Activated CD4-positive, alpha-beta T cell treated with anti-CD3 and anti-CD28 coated beads, Interleukin-10, Interleukin-2, amounts not matched to agents 100 ng/mL and 50 ng/mL, durations not matched to agents 16 hours and 8 hours (primary cell): Measurements from ENCODE around the gene NHERF1.

Experiments used
- DNase-seq: peaks from one replicate; pipeline ENCODE4 v3.0.0-alpha.2; 2020

The NHERF1 gene

DNA sequence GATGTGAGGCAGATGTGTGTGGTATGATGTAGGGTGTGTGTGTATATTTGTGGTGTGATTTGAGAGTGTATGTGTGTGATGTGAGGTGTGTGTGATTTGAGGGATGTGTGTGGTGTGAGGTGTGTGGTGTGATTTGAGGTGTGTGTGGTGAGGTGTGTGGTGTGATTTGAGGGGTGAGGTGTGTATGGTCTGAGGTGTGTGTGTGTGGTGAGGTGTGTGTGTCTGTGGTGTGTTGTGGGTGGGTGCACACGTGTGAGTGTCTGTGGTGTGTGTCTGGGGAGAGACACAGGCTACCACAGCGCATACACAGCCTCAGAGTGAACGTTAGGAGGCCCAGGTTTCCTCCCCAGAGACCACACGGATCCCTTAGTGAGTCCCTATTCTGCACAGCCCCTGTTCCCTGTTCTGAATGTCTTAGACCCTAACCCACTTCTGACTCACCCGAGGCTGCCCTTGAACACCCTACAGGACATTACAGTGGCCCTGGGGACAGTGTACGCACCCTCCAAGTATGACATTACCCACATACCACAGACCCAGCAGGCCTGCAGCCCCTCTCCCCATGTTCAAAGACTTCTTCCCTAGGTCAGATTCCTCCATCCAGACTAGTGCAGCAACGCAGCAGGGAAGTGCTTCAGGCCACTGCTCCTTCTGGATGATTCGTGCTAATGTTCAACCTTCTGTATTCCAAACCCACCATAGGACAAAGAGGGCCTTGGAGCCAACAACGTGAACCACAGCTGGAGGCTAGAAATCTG is 14.9 kb upstream of the NHERF1 start:
- no peak for DNase-seq

DNA sequence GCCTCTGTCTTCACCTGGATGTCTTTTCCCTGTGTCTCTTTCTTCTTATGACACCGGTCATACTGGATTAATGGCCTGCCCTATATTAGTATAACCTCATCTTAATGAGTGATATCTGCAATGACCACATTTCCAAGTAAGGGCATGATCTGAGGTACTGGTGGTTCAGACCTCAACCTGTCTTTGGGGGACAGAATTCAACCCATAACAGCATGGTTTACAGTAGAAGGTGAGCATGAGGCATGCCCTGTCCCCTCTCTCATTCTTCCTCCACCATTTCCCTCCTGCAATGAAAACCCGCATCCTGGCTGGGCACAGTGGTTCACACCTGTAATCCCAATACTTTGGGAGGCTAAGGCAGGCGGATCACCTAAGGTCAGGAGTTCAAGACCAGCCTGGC is 14.2 kb upstream of the NHERF1 start:
- DNase-seq: no peak

DNA sequence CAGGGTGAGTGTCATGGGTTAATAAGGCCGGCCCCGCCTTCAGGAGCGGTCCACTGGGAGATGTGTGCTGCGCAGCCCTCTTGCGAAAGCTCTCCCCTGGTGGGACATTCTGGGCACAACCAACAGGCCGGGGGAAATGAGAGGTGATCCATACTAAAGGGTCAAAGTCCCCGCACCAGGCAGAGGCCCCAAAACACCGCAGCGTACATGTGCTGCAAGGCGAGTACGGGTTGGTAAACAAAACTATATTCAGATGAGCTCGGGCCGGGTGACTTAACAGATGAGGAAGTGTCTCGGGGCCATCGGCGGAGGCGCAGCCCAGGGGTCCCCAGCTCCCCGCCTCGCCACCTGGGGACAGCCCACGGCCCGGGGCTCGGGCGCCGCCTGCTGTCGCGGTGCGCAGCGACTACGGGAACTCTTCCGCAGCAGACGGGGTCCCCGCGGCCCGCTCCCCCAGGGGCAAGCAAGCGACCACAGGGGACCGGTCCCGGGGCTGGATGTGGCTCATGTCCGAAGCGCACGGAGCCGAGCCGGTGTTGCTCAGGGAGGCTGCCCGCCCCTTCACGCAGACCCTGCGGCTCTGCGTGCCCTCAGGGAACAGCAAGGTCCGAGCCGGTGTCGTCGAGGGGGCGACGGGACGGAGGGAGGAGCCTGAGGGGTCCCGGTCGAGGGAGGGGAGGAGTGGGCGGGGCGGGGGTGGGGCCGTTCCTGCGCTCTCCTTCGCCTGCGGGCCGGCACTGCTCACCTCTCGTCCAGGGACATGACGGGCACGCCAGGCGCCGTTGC is 11.7 kb upstream of the NHERF1 start, which contains the start of gene RAB37:
RAB37 (plus strand) TSS at position 744 of the 786 bp plus-strand sequence; CDS start at position 761, 17 bp downstream.
- peak; percentile 44 for DNase-seq

DNA sequence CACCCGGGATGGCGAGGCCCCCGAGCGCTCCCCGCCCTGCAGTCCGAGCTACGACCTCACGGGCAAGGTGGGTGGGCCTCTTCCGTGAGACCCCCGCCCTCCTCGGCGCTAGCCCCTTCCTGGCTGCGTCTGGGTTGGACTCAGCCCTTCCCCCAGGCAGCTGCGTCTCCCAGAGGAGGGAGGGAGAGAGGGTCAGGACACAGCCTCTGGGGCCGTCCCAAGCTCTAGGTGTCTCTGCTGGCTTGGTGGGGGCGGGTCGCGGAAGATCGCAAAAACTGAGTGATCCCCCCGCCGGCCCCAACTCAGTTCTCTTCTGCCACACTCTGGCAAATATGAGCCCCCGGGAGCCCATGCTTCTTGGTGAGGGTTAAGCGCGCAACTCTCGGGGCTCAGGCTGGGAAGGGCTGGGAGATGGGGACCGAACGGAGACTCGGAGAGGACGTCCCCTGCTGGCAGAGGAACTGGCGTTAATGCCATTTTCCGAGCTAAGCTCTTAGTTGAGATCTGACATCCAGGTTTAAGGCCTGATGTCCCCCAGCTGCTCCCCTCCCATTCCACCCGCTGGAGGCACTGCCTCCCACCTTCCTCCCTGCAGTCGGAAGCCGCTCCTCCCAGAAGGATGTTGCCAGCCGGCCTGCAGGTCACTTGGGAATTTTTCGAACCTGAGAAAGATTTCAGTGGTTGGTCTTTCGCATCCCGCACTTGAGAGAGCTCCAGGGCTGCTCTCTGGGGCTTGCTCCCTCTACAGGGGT is 11.0 kb upstream of the NHERF1 start:
- DNase-seq: peak; percentile 52

DNA sequence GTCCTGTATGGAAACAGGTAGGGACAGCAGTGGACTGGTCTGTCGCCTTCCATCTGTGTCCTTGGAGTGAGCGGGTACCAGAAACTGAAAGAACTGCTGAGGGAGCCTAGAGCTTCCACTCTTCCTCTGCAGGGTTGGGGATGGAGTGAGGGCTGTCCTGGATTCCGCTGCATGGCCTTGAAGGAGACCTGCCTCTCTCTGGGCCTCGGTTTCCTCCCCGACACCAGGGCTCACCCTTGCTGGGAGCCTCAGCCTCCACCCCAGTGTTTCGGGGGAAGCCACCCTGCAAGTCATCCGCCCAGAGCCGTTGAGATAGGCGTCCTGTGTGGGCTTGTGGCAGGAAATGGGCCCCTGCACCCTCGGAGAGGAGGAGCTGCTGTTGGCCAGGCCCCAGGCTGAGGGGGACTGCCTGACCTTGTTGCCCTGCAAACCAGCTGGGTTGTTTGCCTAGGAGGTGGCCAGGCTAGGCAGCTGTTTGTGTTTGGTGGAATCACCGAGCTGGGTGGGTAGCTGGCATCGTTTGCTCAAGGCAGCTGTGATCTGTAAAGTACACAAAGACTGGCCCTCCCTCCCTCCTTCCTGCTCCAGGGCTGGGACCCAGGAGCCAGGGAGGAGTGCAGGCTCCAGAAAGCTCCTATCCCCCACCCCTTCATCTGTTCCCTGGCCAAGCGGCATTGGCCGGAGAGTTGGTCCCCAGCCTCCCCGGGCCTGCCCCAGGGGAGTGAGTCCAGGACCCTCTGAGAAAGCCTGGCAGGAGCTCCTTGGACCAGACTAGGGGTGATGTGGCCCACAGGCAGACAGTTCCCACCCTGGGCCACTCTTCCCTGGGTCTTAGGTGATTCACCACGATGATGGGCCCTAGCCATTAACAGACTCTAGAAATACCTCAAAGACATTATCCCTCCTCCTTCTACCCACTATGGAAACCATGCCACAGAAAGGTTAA is 10.1 kb upstream of the NHERF1 start:
- DNase-seq: peak; percentile 94

DNA sequence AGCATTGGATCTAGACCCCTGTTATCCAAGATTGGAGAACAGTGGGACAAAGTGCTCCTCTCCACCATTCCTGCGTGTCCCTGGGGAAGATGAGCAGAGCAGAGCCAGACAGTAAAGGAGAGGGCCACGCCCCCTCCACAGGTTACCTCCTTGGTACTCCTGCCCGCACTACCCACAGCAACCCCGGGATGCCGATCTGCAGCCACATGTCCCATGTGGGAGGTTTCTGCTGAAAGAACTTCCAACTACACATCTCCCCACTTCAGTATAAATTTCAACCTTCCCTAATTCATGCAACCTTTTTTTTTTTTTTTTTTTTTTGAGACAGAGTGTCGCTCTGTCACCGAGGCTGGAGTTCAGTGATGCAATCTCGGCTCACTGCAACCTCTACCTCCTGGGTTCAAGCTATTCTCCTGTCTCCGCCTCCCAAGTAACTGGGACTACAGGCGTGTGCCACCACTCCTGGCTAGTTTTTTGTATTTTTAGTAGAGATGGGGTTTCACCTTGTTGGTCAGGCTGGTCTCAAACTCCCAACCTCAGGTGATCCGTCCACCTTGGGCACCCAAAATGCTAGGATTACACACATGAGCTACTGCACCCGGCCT is 9.1 kb upstream of the NHERF1 start:
- DNase-seq: no peak

DNA sequence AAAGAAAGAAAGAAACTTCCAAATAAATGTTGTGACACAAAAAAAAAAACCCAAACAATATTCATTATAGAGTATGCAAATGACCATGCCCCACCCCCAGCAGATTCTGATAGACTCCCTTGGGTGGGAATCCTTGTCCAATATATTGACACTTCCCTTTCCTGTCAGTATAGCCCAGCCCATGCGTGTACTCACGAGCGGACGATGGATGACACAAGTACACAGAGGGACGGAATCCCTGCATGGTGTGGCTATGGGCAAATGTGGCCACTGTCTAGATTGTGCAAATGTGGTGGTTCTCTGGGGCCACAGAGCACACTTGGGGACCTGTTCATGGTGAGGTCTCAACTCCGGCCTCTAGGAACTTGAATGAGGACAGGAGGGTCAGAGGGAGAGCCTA is 8.3 kb upstream of the NHERF1 start:
- DNase-seq: no peak

DNA sequence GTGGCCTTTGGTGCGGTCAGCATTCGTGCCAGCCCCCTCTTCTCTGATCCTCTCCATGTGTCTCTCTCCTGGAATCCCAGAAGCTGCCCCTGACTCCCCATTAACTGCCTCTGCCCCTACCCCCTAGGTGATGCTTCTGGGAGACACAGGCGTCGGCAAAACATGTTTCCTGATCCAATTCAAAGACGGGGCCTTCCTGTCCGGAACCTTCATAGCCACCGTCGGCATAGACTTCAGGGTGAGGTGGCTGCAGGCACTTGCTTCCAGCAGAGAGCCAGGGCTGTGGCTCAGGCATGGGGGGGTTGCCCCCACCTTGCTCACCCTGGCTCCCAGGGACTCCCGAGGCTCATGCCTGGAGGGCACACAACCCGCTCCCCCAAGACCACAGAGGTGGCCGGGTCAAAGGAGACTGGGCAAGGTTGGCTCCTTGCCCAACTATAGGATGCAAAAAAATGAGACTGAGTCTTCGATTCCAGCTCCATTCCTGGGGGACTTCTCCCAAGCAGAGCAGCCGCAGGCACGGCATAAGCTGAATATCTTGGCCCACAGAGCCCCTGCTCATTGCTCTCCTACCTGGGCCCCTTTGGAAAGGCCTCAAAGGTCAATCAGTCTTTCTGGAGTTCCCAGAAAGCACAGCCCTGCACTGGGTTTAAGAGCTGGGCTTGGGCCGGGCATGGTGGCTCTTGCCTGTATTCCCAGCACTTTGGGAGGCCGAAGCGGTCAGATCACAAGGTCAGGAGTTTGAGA is 7.6 kb upstream of the NHERF1 start:
- DNase-seq: no peak

DNA sequence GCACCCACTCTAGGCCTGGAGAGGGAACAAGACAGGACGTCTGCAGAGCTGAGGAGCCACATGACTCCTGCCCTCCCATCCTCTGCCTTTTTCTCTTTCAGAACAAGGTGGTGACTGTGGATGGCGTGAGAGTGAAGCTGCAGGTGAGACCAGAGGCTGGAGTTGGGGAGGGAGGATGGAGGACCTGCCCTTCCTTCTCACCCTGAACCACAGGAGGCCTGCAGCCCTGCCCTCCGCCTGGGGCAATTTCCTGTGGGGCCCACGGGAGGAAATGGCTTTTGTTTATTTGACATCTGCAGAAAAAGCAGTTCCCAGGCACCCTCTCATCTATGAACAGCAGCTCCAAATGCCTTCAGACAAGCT is 6.3 kb upstream of the NHERF1 start:
- DNase-seq: peak; percentile 87

DNA sequence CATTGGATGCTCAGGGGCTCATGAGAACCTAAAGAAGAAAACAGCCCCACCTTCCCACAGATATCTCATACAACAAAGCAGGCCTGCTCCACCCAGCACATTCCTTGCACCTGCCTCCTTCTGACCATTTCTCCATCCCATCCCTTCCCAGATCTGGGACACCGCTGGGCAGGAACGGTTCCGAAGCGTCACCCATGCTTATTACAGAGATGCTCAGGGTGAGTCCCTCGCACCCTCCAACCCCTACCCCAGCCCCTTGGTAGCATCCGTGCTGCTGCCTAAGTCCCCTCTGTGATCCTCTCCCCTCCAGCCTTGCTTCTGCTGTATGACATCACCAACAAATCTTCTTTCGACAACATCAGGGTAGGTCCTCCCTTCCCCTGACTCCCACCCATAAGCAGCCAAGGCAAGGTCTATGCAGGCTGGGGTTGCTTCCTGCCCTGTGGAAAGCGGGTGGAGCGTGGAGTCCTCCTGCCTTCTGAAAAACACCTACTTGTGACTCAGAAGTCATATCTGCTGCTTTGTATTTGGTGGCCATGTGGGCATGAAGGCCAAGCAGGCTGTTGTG is 5.4 kb upstream of the NHERF1 start:
- DNase-seq: no peak

DNA sequence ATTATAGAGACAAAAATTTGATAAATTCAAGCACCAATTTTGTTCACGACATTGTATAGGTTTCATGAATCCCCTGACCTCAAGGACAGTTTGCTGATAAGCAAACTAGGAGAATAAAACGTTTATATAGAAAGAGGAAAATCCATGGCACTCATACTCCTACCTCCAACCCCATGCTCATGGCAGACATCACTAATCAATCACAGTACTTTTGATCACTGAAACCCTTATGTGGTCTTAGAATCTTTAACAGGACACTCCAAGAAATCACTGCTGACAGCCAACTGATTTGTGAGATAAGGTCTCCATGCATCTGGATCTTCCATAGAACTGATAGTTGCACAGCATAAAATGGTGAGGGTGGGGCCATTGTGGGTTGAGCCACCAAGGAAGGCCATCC is 4.7 kb upstream of the NHERF1 start:
- no peak for DNase-seq

DNA sequence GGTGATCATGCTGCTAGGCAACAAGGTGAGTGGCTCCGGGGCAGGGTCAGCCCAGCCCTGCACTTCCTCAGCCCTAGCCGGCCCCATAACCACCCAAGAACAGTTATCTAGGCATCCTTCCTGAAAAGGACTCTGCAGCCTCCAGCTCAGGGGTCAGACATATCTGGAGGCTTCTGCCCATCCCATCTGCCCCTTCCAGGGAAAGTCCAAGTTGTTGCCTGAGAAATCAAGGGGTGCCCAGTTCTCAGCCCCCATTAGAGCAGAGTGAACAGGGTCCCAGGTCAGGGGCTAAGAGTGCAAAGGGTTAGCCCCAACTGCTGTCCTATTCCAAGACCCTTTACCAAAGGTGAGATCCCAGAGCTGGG is 4.1 kb upstream of the NHERF1 start:
- no peak for DNase-seq

DNA sequence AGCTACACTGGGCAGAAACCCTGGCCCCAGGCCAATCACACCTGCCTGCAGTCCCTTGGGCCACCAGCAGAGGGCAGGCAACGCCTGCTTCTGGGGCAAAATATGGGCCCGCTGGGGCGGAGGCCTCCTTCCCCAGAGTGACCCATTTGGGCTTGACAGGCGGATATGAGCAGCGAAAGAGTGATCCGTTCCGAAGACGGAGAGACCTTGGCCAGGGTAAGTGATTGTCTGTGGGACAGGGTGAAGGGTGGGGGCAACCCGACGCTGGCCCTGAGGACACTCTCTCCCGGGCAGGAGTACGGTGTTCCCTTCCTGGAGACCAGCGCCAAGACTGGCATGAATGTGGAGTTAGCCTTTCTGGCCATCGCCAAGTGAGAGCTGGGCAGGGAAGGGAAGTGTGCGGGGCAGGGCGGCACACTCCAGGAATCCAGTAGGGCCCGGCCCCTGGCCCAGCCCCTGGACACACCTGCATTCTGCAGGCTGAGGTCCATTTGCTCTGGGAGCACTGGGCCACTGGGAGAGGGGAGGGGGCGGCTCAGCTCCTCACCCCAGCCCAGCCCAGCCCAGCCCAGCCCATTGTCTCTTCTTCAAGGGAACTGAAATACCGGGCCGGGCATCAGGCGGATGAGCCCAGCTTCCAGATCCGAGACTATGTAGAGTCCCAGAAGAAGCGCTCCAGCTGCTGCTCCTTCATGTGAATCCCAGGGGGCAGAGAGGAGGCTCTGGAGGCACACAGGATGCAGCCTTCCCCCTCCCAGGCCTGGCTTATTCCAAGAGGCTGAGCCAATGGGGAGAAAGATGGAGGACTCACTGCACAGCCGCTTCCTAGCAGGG is 3.5 kb upstream of the NHERF1 start:
- peak; percentile 90 for DNase-seq

DNA sequence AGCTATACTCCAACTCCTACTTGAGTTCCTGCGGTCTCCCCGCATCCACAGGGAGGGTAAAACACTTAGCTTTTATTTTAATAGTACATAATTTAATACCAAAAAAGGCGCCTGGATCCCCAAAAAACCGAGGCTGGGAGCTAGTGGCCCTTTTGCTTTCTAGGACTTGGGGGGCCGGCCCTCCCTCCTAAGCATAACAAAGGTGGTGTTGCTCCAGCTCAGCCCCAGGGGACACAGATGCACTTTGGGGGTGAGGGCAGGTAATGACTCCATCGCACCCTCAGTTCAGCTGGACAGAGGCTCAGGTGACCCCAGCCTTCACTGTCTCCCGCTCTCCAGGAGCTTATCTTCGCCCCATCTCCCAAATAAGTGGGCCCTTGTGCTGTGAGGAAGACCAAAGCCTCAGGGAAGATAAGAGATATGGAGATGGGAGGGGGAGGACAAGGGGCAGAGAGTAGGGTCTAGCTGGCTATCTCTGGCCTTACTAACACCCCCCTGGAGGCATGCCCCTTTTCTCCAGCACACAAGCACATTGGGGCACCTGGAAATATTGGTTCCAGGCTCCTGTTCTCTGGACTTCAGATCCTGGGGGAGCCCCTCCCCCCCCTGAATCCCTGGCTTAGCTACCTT is 2.8 kb upstream of the NHERF1 start:
- no peak for DNase-seq

DNA sequence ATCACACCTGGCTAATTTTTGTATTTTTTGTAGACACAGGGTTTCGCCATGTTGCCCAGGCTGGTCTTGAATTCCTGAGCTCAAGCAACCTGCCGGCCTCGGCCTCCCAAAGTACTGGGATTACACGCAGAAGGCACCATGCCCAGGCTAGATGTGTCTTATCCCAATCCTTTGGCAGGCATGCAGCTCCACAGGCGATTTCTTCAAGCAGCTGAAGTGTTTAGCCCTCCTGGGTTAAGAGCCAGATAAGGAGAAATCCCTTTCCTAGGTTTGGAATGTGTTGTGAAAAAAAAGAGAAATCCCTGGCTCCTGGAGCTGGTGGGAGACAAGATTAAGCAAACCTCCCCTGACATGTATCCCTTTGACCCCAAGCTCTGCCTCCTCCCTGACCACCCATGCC is 2.1 kb upstream of the NHERF1 start:
- no peak for DNase-seq

DNA sequence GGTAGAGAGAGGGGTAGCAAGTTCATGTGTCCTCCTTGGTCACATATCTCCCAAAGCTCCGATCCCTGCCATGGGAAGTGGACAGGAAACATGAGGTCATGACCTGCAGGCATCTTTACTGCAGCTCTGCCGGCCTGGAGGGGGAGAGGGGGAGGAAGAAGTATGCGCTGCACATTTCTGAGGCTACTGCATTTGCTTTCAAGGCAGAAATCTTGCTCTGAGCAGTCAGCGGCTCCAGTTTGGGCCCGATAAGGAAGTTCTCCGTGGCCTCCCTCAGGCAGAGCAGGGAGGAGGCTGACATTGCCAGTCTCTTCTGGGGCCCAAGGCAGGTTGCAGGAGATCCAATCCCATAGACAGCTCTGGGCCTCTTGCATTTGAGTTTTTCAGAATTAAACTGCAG is 1.5 kb upstream of the NHERF1 start:
- no peak for DNase-seq

DNA sequence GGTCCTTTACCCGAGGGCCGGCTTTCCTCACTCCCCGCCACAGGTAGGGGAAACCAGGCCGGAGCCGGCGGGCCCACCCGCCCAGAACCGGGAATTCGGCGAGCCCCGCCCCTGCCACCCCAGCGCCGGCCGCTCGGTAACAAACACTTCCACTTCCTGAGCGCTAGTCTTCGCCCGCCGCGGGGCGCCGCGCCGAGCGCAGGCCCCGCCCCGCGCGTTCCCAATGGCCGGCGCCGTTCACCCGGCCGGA is 224 bp upstream of the NHERF1 start:
- no peak for DNase-seq

DNA sequence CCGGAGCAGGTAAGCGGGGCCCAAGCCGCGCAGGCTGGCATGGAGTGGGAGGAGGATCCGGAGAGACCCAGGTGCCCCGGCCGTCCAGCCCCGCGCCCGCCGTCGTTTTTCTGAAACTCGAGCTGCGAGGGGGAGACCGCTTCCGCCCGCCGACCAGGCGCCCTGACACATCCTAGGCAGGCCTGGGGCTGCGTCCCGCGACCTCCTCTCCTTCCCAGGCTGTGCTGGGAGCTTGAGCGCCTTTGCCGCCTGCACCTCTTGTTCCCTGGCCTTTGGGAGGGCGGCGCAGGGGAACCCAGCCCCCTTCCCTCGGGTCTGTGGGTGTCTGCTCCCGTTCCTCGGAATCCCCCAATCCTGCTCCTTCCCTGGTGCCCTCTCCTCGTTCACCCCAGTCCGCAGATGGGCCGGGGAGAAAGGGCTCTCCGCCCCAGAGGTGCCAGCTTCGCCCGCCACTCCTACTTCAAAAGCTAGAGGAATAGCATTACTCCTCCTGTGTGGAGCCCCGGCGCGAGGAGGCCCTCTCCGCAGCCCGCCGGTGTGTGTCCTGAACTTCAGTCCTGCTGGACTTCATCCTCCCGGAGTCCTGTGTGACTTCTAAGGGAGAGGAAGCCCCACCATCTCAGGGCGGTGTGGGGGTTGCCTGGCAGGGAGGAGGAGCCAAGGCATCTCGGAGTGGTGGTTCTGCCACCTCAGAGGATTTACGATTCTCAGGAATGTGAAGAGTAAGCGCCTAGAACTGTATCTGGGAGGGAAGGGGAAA is 1.0 kb downstream of the NHERF1 start:
- DNase-seq: peak; percentile 56

DNA sequence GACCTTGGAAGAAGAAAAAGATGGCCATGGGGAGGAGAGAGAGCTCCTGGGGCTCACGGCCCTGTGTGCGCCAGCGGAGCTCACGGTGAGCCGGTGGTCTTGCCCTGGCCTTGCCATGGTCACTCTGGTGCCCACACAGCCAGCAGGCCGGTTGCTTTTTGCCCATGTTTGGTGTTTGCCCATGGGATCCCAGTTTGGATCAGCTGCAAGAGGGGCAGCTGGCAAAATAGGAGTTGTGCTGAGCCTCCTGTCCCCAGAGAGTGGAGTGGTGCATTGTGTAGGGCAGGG is 1.6 kb downstream of the NHERF1 start:
- no peak for DNase-seq
